Caco-2 (cell line): ENCODE data around the gene DNAJB12. TPM values are rescaled to one million over a fixed set of nuclear protein-coding genes. Genes with fewer than 3 reads are reported as not detected.
"Not testable (repeated sequence)": the region's sequence is repeated elsewhere in the genome, so short reads cannot be mapped to it uniquely, and the experiment has no call there.

Source experiments
- BruUV-seq: library from RNA; stranded (reverse); fragments of 400-500 nt; replicated peaks from 2 replicates; lab custom pipeline; 2021; lab: Mats Ljungman, UMichigan
- CTCF ChIA-PET: fragments of 300-600 bp; sonication (Branson Sonifier 250); formaldehyde crosslinking; loops from one replicate; lab custom pipeline; 2022; ENCODE audit warnings: antibody characterized with exemption; lab: Charles Lee
- POLR2A ChIA-PET: fragments of 300-600 bp; sonication (Branson Sonifier 250); formaldehyde crosslinking; loops from one replicate; lab custom pipeline; 2022; ENCODE audit warnings: antibody characterized with exemption; lab: Charles Lee
- DNase-seq, 2 experiments: peaks; one replicate each; pipeline versions ENCODE4 v3.0.0 to v3.0.0-alpha.2; 2020 to 2022
- H3K27me3 ChIP-seq: replicated peaks from 2 replicates; pipeline ENCODE4 v1.6.0; 2011; ENCODE audit warnings: low read length; ENCODE audit not compliant: control insufficient read depth, insufficient read depth
- H3K36me3 ChIP-seq: 2 replicates; pipeline ENCODE4 v1.5.1; 2011; ENCODE audit warnings: low read length; ENCODE audit not compliant: control insufficient read depth, insufficient read depth
- H3K4me1 ChIP-seq: fragments of 250-450 bp; sonication (Bioruptor Pico); 2 replicates; pipeline ENCODE4 v1.5.1; 2020; ENCODE audit warnings: mild to moderate bottlenecking
- H3K4me3 ChIP-seq: 2 replicates; pipeline ENCODE4 v1.5.1; 2011; ENCODE audit warnings: low read depth, mild to moderate bottlenecking, control low read depth, low read length
- H3K9me3 ChIP-seq: fragments of 250-450 bp; sonication (Bioruptor Pico); 2 replicates; pipeline ENCODE4 v1.5.1; 2020; ENCODE audit warnings: mild to moderate bottlenecking, moderate library complexity
- H3K27ac Mint-ChIP-seq: one replicate; pipeline ENCODE4 v1.8.0; 2022; ENCODE audit warnings: mixed read lengths; ENCODE audit not compliant: unreplicated experiment
- H3K27me3 Mint-ChIP-seq: one replicate; pipeline ENCODE4 v1.8.0; 2022; ENCODE audit warnings: mixed read lengths; ENCODE audit not compliant: insufficient read depth, unreplicated experiment
- H3K36me3 Mint-ChIP-seq: one replicate; pipeline ENCODE4 v1.8.0; 2022; ENCODE audit warnings: mild to moderate bottlenecking, mixed read lengths; ENCODE audit not compliant: insufficient read depth, unreplicated experiment
- H3K4me1 Mint-ChIP-seq: one replicate; pipeline ENCODE4 v1.8.0; 2022; ENCODE audit warnings: low read depth, mixed read lengths; ENCODE audit not compliant: unreplicated experiment
- H3K4me3 Mint-ChIP-seq: one replicate; pipeline ENCODE4 v1.8.0; 2022; ENCODE audit warnings: mild to moderate bottlenecking, moderate library complexity, mixed read lengths; ENCODE audit not compliant: unreplicated experiment
- H3K9me3 Mint-ChIP-seq: one replicate; pipeline ENCODE4 v1.8.0; 2022; ENCODE audit warnings: mixed read lengths; ENCODE audit not compliant: unreplicated experiment
- CTCF ChIP-seq, 2 experiments: fragments of 200-600 bp in 1 of 2; IDR thresholded peaks; 1 replicate in 1 of 2; 2 replicates in 1 of 2; pipeline versions ENCODE4 v1.5.1 to v1.8.0; 2011 to 2022; ENCODE audit warnings: antibody characterized with exemption in 1 of 2, control low read depth in 1 of 2, inconsistent platforms in 1 of 2, low read depth in 1 of 2, low read length in 1 of 2, mild to moderate bottlenecking in 1 of 2, moderate library complexity in 1 of 2; ENCODE audit not compliant: insufficient read depth in 1 of 2, severe bottlenecking in 1 of 2, unreplicated experiment in 1 of 2
- intact Hi-C: fragments of 100-400 bp; cut with micrococcal nuclease; formaldehyde crosslinking; loops from one replicate; pipeline ENCODE4 v1.10.0; 2022; ENCODE audit not compliant: unreplicated experiment
- total RNA-seq: library from RNA; stranded (reverse); gene quantifications from 2 replicates; pipeline ENCODE4 v1.2.3, GENCODE V29; 2022

The DNAJB12 gene
- total RNA-seq, 1 experiment from 2014 or later, result 56.0 TPM

GRCh38 chr10:72349438-72349837, 5.3 kb downstream of the DNAJB12 start:
- intact Hi-C loops, result no loop called here
- no TSS peak for BruUV-seq
- CTCF ChIA-PET, result no interaction called here
- H3K9me3 ChIP-seq, result no peaks in the 10 kb centered on the region
- POLR2A ChIA-PET, result interaction anchor here (1.1 kb wide), 1 partner anchor 74 kb away, joined by 3 read pairs; no protein-coding TSS in a partner anchor
- no peak overlapping the region for H3K4me3 ChIP-seq
- H3K4me3 Mint-ChIP-seq, result no peak overlapping the region
- H3K36me3 Mint-ChIP-seq, result peaks cover 45% of the 10 kb centered on the region
- peaks cover 9% of the 10 kb centered on the region for H3K36me3 ChIP-seq
- no peak for DNase-seq
- no peaks in the 10 kb centered on the region for H3K27me3 ChIP-seq
- peaks cover 12% of the 10 kb centered on the region for H3K4me1 Mint-ChIP-seq
- H3K27ac Mint-ChIP-seq, result no peak overlapping the region
- H3K27me3 Mint-ChIP-seq, result no peaks in the 10 kb centered on the region
- H3K9me3 Mint-ChIP-seq, result no peaks in the 10 kb centered on the region
- no peak for TF ChIP-seq CTCF (IDR thresholded peaks at IDR 0.05; ENCODE audit: insufficient read depth in 1 of 2, low read depth in 1 of 2, low read length in 1 of 2, severe bottlenecking in 1 of 2, unreplicated experiment in 1 of 2)
- H3K4me1 ChIP-seq, result peaks cover 10% of the 10 kb centered on the region; the same call in 1 of the 2 replicates

- Mint-ChIP-seq H3K4me1 (peaks cover 12% of the 10 kb centered on the region), H3K9me3 (no peaks in the 10 kb centered on the region), H3K27me3 (no peaks in the 10 kb centered on the region), H3K4me3 (no peak overlapping the region), H3K27ac (no peak overlapping the region), H3K36me3 (peaks cover 46% of the 10 kb centered on the region)
- intact Hi-C loops, result no loop called here
- TF ChIP-seq CTCF (IDR thresholded peaks at IDR 0.05; ENCODE audit: insufficient read depth in 1 of 2, low read depth in 1 of 2, low read length in 1 of 2, severe bottlenecking in 1 of 2, unreplicated experiment in 1 of 2), result no peak
- CTCF ChIA-PET, result no interaction called here
- no peak overlapping the region for H3K4me3 ChIP-seq
- H3K9me3 ChIP-seq, result no peaks in the 10 kb centered on the region
- no peaks in the 10 kb centered on the region for H3K27me3 ChIP-seq
- no peak for DNase-seq
- POLR2A ChIA-PET, result interaction anchor here (0.5 to 1.1 kb wide), 2 partner anchors 47 to 73 kb away, joined by 3 read pairs; no protein-coding TSS in a partner anchor
- no TSS peak for BruUV-seq
- peaks cover 12% of the 10 kb centered on the region for H3K36me3 ChIP-seq
- H3K4me1 ChIP-seq, result peaks cover 7% of the 10 kb centered on the region; the same call in 1 of the 2 replicates
Measured at GRCh38 chr10:72348282-72348681, 6.4 kb downstream of the DNAJB12 start.

- H3K4me3 Mint-ChIP-seq, BruUV-seq, H3K27ac Mint-ChIP-seq, H3K27me3 ChIP-seq, DNase-seq, intact Hi-C loops, H3K4me1 Mint-ChIP-seq, H3K4me3 ChIP-seq, H3K9me3 Mint-ChIP-seq, CTCF ChIA-PET, H3K9me3 ChIP-seq, H3K4me1 ChIP-seq, POLR2A ChIA-PET, H3K27me3 Mint-ChIP-seq: not testable (repeated sequence)
- peaks cover 14% of the 10 kb centered on the region for H3K36me3 ChIP-seq
- H3K36me3 Mint-ChIP-seq, result peaks cover 52% of the 10 kb centered on the region
Measured at GRCh38 chr10:72346117-72346516, 8.6 kb downstream of the DNAJB12 start.
